IPS DF 4.7 (cell line): Measurements from ENCODE around the gene TNS1.

Source experiments
- DNase-seq: peaks from one replicate; pipeline ENCODE4 v3.0.0-alpha.2; 2013; ENCODE audit warnings: low spot score; ENCODE audit errors: extremely low read depth

Gene TNS1

GRCh38 chr2:217852555-217853211 lies 150.1 kb downstream of the TNS1 start:
- no peak for DNase-seq

GRCh38 chr2:217851191-217852020 lies 151.4 kb downstream of the TNS1 start:
- no peak for DNase-seq

GRCh38 chr2:217849154-217849975 lies 153.4 kb downstream of the TNS1 start:
- no peak for DNase-seq

- DNase-seq = no peak
These were observed 154.3 kb downstream of the TNS1 start for GRCh38 chr2:217848351-217848957.

- DNase-seq = no peak
These were observed 155.0 kb downstream of the TNS1 start for GRCh38 chr2:217847552-217848350.

- DNase-seq = no peak
These were observed 155.7 kb downstream of the TNS1 start for GRCh38 chr2:217847115-217847514.

- no peak for DNase-seq
These were observed 156.5 kb downstream of the TNS1 start for GRCh38 chr2:217846321-217846743.

GRCh38 chr2:217845301-217845700 lies 157.5 kb downstream of the TNS1 start:
- no peak for DNase-seq

GRCh38 chr2:217844696-217845095 lies 158.1 kb downstream of the TNS1 start:
- DNase-seq = no peak

GRCh38 chr2:217843324-217843723 lies 159.5 kb downstream of the TNS1 start:
- DNase-seq = no peak

- no peak for DNase-seq
These were observed 160.8 kb downstream of the TNS1 start for GRCh38 chr2:217842017-217842416.

- no peak for DNase-seq
These were observed 162.3 kb downstream of the TNS1 start for GRCh38 chr2:217840522-217840921.

- DNase-seq = no peak
These were observed 163.1 kb downstream of the TNS1 start for GRCh38 chr2:217839750-217840107.

- DNase-seq = no peak
These were observed 163.6 kb downstream of the TNS1 start for GRCh38 chr2:217839073-217839749.

- DNase-seq = no peak
These were observed 164.4 kb downstream of the TNS1 start for GRCh38 chr2:217838409-217838831.

GRCh38 chr2:217837530-217837929 lies 165.3 kb downstream of the TNS1 start:
- DNase-seq = no peak

GRCh38 chr2:217836901-217837491 lies 165.8 kb downstream of the TNS1 start:
- DNase-seq = no peak

GRCh38 chr2:217835931-217836891 lies 166.6 kb downstream of the TNS1 start:
- DNase-seq = no peak
